Small intestine (tissue), 7 donors: ENCODE data around the gene CIAO2B. TPM values are rescaled to one million over a fixed set of nuclear protein-coding genes. Genes with fewer than 3 reads are reported as not detected.

Experiments
- DNase-seq, 2 donors: peaks; one replicate each; pipeline versions ENCODE4 v3.0.0 to v3.0.0-alpha.2; 2013
- FAIRE-seq: peaks from 2 replicates; lab custom pipeline; 2012; peaks lifted over from hg19 to GRCh38; lab: Jason Lieb, UNC
- H3K27ac ChIP-seq, 3 donors: one replicate each; pipeline ENCODE4 v1.5.1; 2013; ENCODE audit warnings: low read length in 2 of 3, mild to moderate bottlenecking in 2 of 3, control low read depth in 1 of 3, inconsistent platforms in 1 of 3, low read depth in 1 of 3, moderate library complexity in 1 of 3
- H3K27me3 ChIP-seq, 3 donors: one replicate each; pipeline ENCODE4 v1.6.1; 2013; ENCODE audit warnings: low read length in 3 of 3, inconsistent platforms in 1 of 3; ENCODE audit not compliant: control insufficient read depth in 3 of 3, insufficient read depth in 3 of 3
- H3K36me3 ChIP-seq, 3 donors: one replicate each; pipeline ENCODE4 v1.6.1; 2013; ENCODE audit warnings: low read length in 3 of 3, inconsistent platforms in 1 of 3, low read depth in 1 of 3, mild to moderate bottlenecking in 1 of 3, moderate library complexity in 1 of 3; ENCODE audit not compliant: control insufficient read depth in 3 of 3, insufficient read depth in 2 of 3
- H3K4me1 ChIP-seq, 3 donors: one replicate each; pipeline ENCODE4 v1.6.1; 2013; ENCODE audit warnings: low read length in 2 of 3, inconsistent platforms in 1 of 3, low read depth in 1 of 3, mild to moderate bottlenecking in 1 of 3, moderate library complexity in 1 of 3; ENCODE audit not compliant: control insufficient read depth in 3 of 3, insufficient read depth in 2 of 3
- H3K4me3 ChIP-seq, 3 donors: one replicate each; pipeline ENCODE4 v1.5.1; 2013; ENCODE audit warnings: low read length in 3 of 3, control low read depth in 1 of 3, inconsistent platforms in 1 of 3, low read depth in 1 of 3, mild to moderate bottlenecking in 1 of 3, moderate library complexity in 1 of 3
- H3K9me3 ChIP-seq, 2 donors: one replicate each; pipeline ENCODE4 v1.6.1; 2013; ENCODE audit warnings: low read depth in 1 of 2, low read length in 1 of 2; ENCODE audit not compliant: control insufficient read depth in 2 of 2, insufficient read depth in 1 of 2
- WGBS, 3 donors: extraction: QIAGEN DNeasy Blood & Tissue Kit; methylation state at CpG; one replicate each; pipeline ENCODE4 v1.1.7; 2013; 5-methylcytosine and 5-hydroxymethylcytosine counted together
- polyA plus RNA-seq, 4 donors: library from polyadenylated mRNA; stranded (reverse) in 3 of 4; unstranded in 1 of 4; fragments of 200-250 nt in 3 of 4; fragments of 120-200 nt in 1 of 4; gene quantifications; one replicate each; pipeline versions ENCODE4 v1.2.1 to v1.2.3, GENCODE V29; 2013
- donor health status: healthy with polysubstance abuse.
- donor health status: control.
- donor health status: control.
- donor health status: Bipolar disorder and iron deficiency.
- donor health status: healthy.

Gene CIAO2B
- polyA plus RNA-seq, 4 donors: 79.7 to 274 (median 232) TPM

DNA sequence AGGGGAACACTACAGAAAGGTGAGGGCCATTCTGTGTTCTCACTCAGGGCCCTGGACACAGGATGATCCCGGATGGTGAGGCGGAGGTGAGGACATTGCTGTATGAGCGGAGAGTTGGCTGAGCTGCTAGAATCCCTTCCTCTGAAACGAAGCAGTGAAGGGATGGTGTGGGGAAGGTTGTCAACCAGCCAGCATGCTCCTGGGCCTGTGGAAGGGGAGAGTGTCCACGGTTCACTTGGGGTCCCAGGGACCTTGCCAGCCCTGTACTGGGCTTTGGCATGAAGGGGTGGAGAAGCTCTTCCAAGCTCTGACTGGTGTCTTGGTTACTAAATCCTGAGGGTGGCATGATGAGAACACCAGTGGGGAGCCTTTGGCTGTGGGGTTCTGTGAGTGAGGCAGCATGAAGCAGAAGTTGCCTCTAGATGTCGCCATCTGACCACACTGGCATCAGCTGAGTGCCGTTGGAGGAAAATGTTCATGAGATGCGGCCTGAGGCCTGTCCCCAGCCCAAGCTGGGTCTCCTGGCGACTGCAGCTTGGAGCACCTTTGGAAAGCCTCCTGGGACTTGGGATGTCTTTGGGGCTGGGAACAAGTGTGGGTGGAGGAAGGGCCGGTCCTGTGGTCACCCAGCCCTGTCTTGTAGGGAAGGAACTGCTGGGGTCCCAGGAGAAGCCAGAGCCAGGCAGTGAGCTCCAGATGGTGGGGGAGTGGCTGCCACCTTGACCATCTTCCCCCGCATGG is 39.1 kb downstream of the CIAO2B start:
- H3K27me3 ChIP-seq: no peaks in the 10 kb centered on the region
- no peaks in the 10 kb centered on the region for H3K9me3 ChIP-seq
- no peak overlapping the region for H3K4me3 ChIP-seq
- DNase-seq (peak; percentile 88), FAIRE-seq (no peak)
- H3K4me1 ChIP-seq: peaks cover 3 to 38% (median 15%) of the 10 kb centered on the region in 3 donors
- peaks cover 0 to 6% (median 0%) of the 10 kb centered on the region in 3 donors for H3K36me3 ChIP-seq
- WGBS, 3 donors: 33 to 43% (median 38%) methylated on average over 11 of the region's 11 CpGs
- H3K27ac ChIP-seq: no peak overlapping the region

DNA sequence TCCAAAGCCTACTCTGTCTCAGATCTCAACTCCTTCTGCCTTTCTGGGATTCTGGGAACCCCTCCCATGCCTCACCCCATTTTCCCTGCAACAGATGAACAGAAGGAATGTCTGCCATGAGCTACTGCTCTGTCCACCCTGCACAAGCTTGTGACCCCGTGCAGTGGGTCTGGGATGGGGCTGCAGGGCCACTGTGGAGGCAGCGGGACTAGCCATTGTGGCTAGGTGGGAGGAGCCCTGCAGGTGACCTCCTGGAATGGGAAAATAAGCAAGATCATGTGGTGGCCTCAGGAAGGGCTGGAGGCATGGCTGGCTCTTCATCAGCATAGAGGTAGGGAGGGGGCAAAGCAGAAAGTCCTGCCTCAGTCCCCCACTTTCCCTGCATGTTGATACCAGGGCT is 40.1 kb downstream of the CIAO2B start:
- Histone ChIP-seq H3K27me3 (no peaks in the 10 kb centered on the region), H3K9me3 (no peaks in the 10 kb centered on the region), H3K4me1 (peaks cover 3 to 27% (median 10%) of the 10 kb centered on the region in 3 donors), H3K36me3 (peaks cover 0 to 12% (median 0%) of the 10 kb centered on the region in 3 donors), H3K27ac (no peak overlapping the region), H3K4me3 (no peak overlapping the region)
- WGBS, 3 donors: 77 to 87% (median 83%) methylated on average over 2 of the region's 2 CpGs
- no peak for FAIRE-seq
- no peak for DNase-seq

DNA sequence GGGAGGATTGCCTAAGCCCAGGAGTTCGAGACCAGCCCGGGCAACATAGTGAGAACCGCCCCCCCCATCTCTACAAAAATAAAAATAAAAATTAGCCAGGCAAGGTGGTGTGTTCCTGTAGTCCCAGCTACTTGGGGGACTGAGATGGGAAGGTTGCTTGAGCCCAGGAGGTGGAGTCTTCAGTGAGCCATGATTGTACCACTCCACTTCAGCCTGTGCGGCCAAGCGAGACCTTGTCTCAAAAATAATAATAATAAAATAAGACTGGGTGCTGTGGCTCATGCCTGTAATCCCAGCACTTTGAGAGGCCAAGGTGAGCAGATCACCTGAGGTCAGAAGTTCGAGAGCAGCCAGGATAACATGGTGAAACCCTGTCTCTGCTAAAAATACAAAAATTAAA is 42.4 kb downstream of the CIAO2B start:
- WGBS, 3 donors: 87 to 96% (median 94%) methylated on average over 6 of the region's 6 CpGs
- Histone ChIP-seq H3K4me3 (no peak overlapping the region), H3K36me3 (peaks cover 0 to 14% (median 0%) of the 10 kb centered on the region in 3 donors), H3K9me3 (no peaks in the 10 kb centered on the region), H3K4me1 (peaks cover 3 to 14% (median 6%) of the 10 kb centered on the region in 3 donors), H3K27me3 (no peaks in the 10 kb centered on the region), H3K27ac (no peak overlapping the region)
- no peak for FAIRE-seq
- no peak for DNase-seq

DNA sequence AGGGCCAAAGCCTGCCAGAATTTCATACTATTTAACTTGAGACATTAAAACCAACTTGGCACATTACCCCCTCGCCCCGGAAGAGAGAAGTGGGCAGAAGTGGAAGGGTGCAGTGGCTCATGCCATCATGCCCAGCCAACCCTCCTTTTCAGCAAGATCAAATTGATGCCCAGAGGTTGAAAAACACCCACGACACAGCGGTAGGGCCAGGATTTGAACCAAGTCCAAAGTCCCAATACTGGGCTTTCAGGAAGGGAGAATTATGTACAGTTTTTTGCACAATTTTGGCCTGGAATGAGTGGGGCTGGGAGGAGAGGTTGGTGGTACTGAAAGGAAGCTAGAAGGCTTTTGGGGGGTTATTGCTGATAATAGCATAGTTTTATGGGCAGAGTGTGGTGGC is 42.8 kb downstream of the CIAO2B start:
- 60 to 75% (median 71%) methylated on average over 4 of the region's 4 CpGs for WGBS, 3 donors
- no peak overlapping the region for H3K27ac ChIP-seq
- H3K4me3 ChIP-seq: no peak overlapping the region
- H3K27me3 ChIP-seq: no peaks in the 10 kb centered on the region
- H3K9me3 ChIP-seq: no peaks in the 10 kb centered on the region
- no peak for DNase-seq
- no peak for FAIRE-seq
- peaks cover 3 to 12% (median 6%) of the 10 kb centered on the region in 3 donors for H3K4me1 ChIP-seq
- peaks cover 0 to 14% (median 0%) of the 10 kb centered on the region in 3 donors for H3K36me3 ChIP-seq

DNA sequence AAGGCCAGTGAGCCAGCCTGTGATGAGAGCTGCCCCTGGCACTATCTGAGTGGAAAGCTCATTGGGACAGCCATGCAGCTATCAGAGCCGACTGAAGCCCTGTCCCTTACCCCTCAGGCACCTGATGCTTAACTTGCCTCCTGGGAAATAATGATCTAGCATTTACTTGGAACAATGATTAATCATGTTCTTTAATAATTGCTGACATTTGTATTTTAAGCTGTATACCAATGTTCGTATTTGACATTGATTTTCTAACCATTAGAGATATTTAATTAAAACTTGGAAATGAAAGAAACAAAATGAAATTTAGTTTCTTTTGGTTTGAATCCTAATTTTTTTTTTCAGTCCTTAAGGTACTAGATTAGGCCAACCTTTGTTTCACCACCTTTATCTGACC is 43.4 kb downstream of the CIAO2B start:
- Histone ChIP-seq H3K27me3 (no peaks in the 10 kb centered on the region), H3K4me3 (no peak overlapping the region), H3K9me3 (no peaks in the 10 kb centered on the region), H3K27ac (no peak overlapping the region), H3K4me1 (peaks cover 3 to 6% (median 4%) of the 10 kb centered on the region in 3 donors), H3K36me3 (peaks cover 0 to 14% (median 0%) of the 10 kb centered on the region in 3 donors)
- DNase-seq: no peak
- FAIRE-seq: no peak
- 74 to 83% (median 79%) methylated on average over 2 of the region's 2 CpGs for WGBS, 3 donors

DNA sequence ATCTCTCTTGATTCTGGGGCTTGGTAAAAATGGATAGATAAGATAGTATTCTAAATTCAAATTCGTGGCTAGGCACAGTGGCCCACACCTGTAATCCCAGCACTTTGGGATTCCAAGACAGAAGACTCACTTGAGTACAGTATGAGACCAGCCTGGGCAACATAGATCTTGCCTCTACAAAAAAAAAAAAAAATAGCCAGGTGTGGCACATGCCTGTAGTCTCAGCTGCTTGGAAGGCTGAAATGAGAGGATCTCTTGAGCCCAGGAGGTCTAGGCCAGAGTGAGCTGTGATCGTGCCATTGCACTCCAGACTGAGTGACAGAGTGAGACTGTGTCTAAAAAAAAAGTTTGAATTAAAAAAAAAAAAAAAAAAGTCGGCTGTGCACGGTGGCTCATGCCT is 44.6 kb downstream of the CIAO2B start:
- no peaks in the 10 kb centered on the region for H3K27me3 ChIP-seq
- 60 to 72% (median 72%) methylated on average over 4 of the region's 4 CpGs for WGBS, 3 donors

DNA sequence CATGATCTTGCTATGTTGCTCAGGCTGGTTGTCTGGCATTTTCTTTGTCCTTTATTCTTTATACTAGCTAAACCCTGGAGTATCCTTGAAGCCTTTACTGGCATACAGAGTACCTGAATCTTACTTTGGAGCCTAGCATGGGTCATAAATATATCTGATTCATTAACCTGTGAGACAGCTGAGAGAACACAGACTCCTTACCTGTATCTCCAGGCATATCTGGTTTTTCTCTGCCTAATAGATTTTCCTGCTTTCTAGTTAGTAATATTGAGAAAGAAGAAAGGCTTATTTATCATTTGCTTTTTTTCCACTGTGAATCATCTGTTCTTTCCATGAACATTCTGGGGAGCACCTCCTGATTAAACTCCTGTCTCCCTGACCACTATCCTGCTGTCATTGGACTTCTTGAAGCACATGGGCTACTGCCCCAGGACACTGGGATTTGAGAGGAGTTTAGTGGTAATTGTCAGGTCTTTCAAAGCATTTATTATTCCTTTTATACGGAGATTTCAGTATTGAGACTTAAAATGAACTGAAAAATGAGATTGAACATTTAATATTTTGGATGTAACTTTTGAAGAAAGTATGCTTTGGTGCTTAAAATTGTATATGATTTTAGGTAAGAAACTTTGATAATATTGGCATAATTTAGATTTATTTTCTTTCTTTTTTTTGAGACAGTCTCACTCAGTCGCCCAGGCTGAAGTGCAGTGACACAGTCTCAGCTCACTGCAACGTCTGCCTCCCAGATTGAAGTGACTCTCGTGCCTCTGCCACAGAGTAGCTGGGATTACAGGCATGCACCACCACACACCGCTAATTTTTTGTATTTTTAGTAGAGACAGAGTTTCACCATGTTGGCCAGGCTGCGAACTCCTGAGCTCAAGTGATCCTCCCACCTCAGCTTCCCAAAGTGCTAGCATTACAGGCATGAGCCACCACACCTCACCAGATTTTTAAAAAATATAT is 45.3 kb downstream of the CIAO2B start:
- FAIRE-seq: no peak
- WGBS, 3 donors: 90 to 98% (median 95%) methylated on average over 6 of the region's 6 CpGs

More for the DNA sequence above, 44.6 kb downstream of the CIAO2B start:
- DNase-seq (no peak), FAIRE-seq (no peak)
- Histone ChIP-seq H3K9me3 (no peaks in the 10 kb centered on the region), H3K27ac (no peak overlapping the region), H3K4me1 (no peaks in the 10 kb centered on the region), H3K4me3 (no peak overlapping the region), H3K36me3 (peaks cover 4 to 25% (median 11%) of the 10 kb centered on the region in 3 donors)

DNA sequence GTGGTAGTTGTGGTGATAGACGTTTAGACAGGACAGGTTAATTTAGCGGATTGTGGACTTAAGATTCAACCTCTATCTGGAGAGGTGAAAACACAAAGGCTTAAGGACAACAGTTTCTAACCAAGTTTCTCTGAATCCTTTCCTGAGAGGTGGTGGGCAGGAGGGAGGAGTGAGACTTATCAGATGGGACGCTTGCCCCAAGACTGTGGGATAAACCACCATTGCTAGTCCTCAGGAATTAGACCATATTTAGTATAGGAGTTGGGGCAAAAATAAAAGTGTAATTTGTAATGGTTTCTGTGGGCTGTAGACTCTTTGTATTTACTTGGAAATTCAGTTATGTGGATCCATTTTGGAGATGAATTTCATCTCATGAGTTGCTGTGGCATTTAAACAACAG is 47.3 kb downstream of the CIAO2B start:
- H3K27ac ChIP-seq: no peak overlapping the region

More for the DNA sequence above, 45.3 kb downstream of the CIAO2B start:
- peaks cover 7 to 30% (median 15%) of the 10 kb centered on the region in 3 donors for H3K36me3 ChIP-seq
- no peak overlapping the region for H3K4me3 ChIP-seq
- DNase-seq: no peak
- H3K27me3 ChIP-seq: no peaks in the 10 kb centered on the region
- no peak overlapping the region for H3K27ac ChIP-seq
- no peaks in the 10 kb centered on the region for H3K4me1 ChIP-seq
- no peaks in the 10 kb centered on the region for H3K9me3 ChIP-seq

More for the DNA sequence above, 47.3 kb downstream of the CIAO2B start:
- DNase-seq (no peak), FAIRE-seq (no peak)
- Histone ChIP-seq H3K4me1 (no peaks in the 10 kb centered on the region), H3K4me3 (no peak overlapping the region), H3K27me3 (no peaks in the 10 kb centered on the region), H3K9me3 (no peaks in the 10 kb centered on the region), H3K36me3 (peaks cover 7 to 26% (median 15%) of the 10 kb centered on the region in 3 donors)
- 72 to 76% (median 74%) methylated on average over 3 of the region's 3 CpGs for WGBS, 3 donors
